H1 (cell line): ENCODE measurements around the gene HGD. TPM values are rescaled to one million over a fixed set of nuclear protein-coding genes. Genes with fewer than 3 reads are reported as not detected.

Experiments
- BRCA1 ChIP-seq: IDR thresholded peaks from 2 replicates; pipeline ENCODE4 v1.6.1; 2012; ENCODE audit warnings: low read depth, low read length, improper control_type of control experiment
- polyA plus RNA-seq, 7 experiments: library from polyadenylated mRNA; depleted of rRNA in 3 of 7; stranded (reverse) in 5 of 7; unstranded in 2 of 7; fragments of >200 nt in 5 of 7; fragments of 200-250 nt in 2 of 7; gene quantifications; 1 replicate in 5 of 7; 2 replicates in 1 of 7; 4 replicates in 1 of 7; pipeline versions ENCODE4 v1.2.1 to v1.2.3, GENCODE V29; 2011 to 2013; ENCODE audit warnings: missing spikeins in 2 of 7, mixed read lengths in 2 of 7
- total RNA-seq: library from RNA; stranded (reverse); fragmentation: NEBNext Ultra II Directional; extraction: Animal tissue kit (Norgen Biotek cat#: 25700); gene quantifications from 2 replicates; pipeline ENCODE4 v1.2.1, GENCODE V29; 2021

HGD gene
- total and polyA plus RNA-seq, 2 of the 8 experiments (the other 6 are each of a cell fraction or from before 2014, with no cell fraction given) = 0.11 TPM; not detected in 1

GRCh38 chr3:120685411-120685810 is 3.4 kb upstream of the HGD start (continued):
- no peak for TF ChIP-seq BRCA1
